ENCODE data around the gene LDB3. TPM values are rescaled to one million over a fixed set of nuclear protein-coding genes. Genes with fewer than 3 reads are reported as not detected.

Gene LDB3
- total and polyA plus RNA-seq, 9 of the 15 experiments (the other 6 are each of a cell fraction or from before 2014, with no cell fraction given) = 0.03 TPM; not detected in 8

GRCh38 chr10:86686972-86687371 is 18.7 kb downstream of the LDB3 start:
- TF ChIP-seq ZNF274 (IDR thresholded peaks at IDR 0.05; ENCODE audit: borderline replicate concordance, low read depth, low read length) = no peak
- TF ChIP-seq PPARD (CRISPR knock-in tag; IDR thresholded peaks at IDR 0.05) = no peak
- TF ChIP-seq ZNF408 (CRISPR knock-in tag; IDR thresholded peaks at IDR 0.05; ENCODE audit: low read depth) = no peak
- TF ChIP-seq RERE (CRISPR knock-in tag; IDR thresholded peaks at IDR 0.05; ENCODE audit: borderline replicate concordance) = no peak
- 5% methylated on average over 12 of the region's 19 CpGs for WGBS (ENCODE audit: insufficient coverage, low coverage, missing lambda C conversion rate)
- Histone ChIP-seq H3K4me2 (ENCODE audit: insufficient read depth, low read length) (no peak overlapping the region), H3K4me3 (no peak overlapping the region), H3K36me3 (ENCODE audit: control insufficient read depth, insufficient read depth, low read length) (no peaks in the 10 kb centered on the region), H4K20me1 (replicated peaks; ENCODE audit: control insufficient read depth, insufficient read depth, low read length) (no peaks in the 10 kb centered on the region), H3K27ac (ENCODE audit: extremely low read depth, low read depth, low read length) (no peak overlapping the region), H3K79me2 (ENCODE audit: control insufficient read depth, insufficient read depth, low read length) (no peaks in the 10 kb centered on the region), H3K4me1 (replicated peaks in 1 of 2; ENCODE audit: control insufficient read depth in 2 of 2, insufficient read depth in 2 of 2, low read length in 2 of 2) (peaks cover 0 to 14% of the 10 kb centered on the region in 2 experiments; a peak in 1 of 5 replicates), H3K9me1 (ENCODE audit: control insufficient read depth, insufficient read depth, low read length) (no peaks in the 10 kb centered on the region), H3K27me3 (ENCODE audit: control insufficient read depth in 2 of 2, insufficient read depth in 2 of 2, low read length in 2 of 2) (peaks cover 7 to 29% of the 10 kb centered on the region in 2 experiments; a peak in 4 of 5 replicates), H3K9me3 (replicated peaks; ENCODE audit: control insufficient read depth, insufficient read depth, low read depth, low read length) (no peaks in the 10 kb centered on the region), H2AFZ (ENCODE audit: low read depth, low read length) (no peak overlapping the region), H3K9ac (ENCODE audit: insufficient read depth in 1 of 2, low read depth in 2 of 2, low read length in 2 of 2) (no peak overlapping the region; a peak in 1 of 4 replicates)
- intact Hi-C loops (cut with micrococcal nuclease) = no loop called here
- FAIRE-seq = no peak
- in situ Hi-C loops (cut with MboI) = no loop called here
- DNase-seq (ENCODE audit: extremely low read depth in 1 of 4, low spot score in 3 of 4) = no peak
- BruUV-seq (replicated peaks) = no TSS peak
- CTCF ChIA-PET (ENCODE audit: low intra/inter-chr PET ratio) = interaction anchor here (1.4 kb wide), 1 partner anchor 252 kb away, joined by 6 read pairs; no protein-coding TSS in a partner anchor
- ATAC-seq = no peak
- POLR2A ChIA-PET = interaction anchor here (0.7 kb wide), 1 partner anchor 14 kb away, joined by 3 read pairs; no protein-coding TSS in a partner anchor
